Activated CD4-positive, alpha-beta T cell treated with anti-CD3 and anti-CD28 coated beads, Interleukin-2, amount 10 ng/mL, durations not matched to agents 7 days and 5 days (primary cell): ENCODE measurements around the gene DOK3. TPM values are rescaled to one million over a fixed set of nuclear protein-coding genes. Genes with fewer than 3 reads are reported as not detected.

ENCODE experiments used
- CTCF ChIA-PET: fragments of 350-600 bp; sonication (Branson Sonifier 250); formaldehyde crosslinking; loops from one replicate; lab custom pipeline; 2021; ENCODE audit warnings: antibody characterized with exemption; lab: Charles Lee
- POLR2A ChIA-PET: fragments of 350-600 bp; sonication (Branson Sonifier 250); formaldehyde crosslinking; loops from one replicate; lab custom pipeline; 2021; ENCODE audit warnings: antibody characterized with exemption; lab: Charles Lee
- DNase-seq: peaks from one replicate; pipeline ENCODE4 v3.0.0-alpha.2; 2020
- H3K27ac Mint-ChIP-seq: one replicate; pipeline ENCODE4 v1.8.0; 2021; ENCODE audit warnings: mild to moderate bottlenecking, moderate library complexity, mixed read lengths
- H3K27me3 Mint-ChIP-seq: one replicate; pipeline ENCODE4 v1.8.0; 2021; ENCODE audit warnings: mixed read lengths
- H3K36me3 Mint-ChIP-seq: one replicate; pipeline ENCODE4 v1.8.0; 2021; ENCODE audit warnings: low read depth, mixed read lengths
- H3K4me1 Mint-ChIP-seq: one replicate; pipeline ENCODE4 v1.8.0; 2021; ENCODE audit warnings: mixed read lengths
- H3K4me3 Mint-ChIP-seq: one replicate; pipeline ENCODE4 v1.8.0; 2021; ENCODE audit warnings: mild to moderate bottlenecking, moderate library complexity, mixed read lengths
- H3K9me3 Mint-ChIP-seq: one replicate; pipeline ENCODE4 v1.8.0; 2021; ENCODE audit warnings: mixed read lengths
- total RNA-seq, 2 experiments: library from RNA; stranded (reverse); gene quantifications; one replicate each; pipeline ENCODE4 v1.2.3, GENCODE V29; 2021

The DOK3 gene
- total RNA-seq, 2 experiments from 2014 or later, result 2.9 to 3.9 TPM

DNA sequence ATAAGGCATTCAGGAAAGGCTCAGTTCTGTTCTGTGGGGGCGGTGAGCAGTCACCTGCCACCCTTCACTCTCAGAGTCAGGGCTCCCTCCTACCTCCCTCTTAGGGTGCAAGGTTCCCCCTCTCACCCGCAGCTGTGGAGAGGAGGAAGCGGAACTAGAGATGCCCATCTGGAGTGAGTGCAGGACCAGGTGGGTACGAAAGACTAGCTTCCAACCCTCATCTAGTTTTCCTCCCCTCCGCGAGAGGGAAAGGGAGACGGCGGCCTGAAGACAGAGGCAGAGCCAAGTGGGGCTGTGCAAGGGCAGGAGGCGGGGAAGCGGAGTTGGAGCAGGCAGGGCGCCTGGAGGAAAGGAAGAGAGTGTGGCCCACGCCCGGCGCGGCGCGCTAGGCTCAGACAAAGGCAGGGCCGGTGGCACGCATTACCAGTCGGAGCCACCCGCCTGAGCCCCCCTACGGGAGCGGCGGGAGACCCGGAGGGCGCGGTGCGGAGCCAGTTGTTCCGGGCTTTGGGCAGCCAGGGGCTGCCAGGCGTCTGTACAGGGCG, 55.7 kb downstream of the DOK3 start:
- Mint-ChIP-seq H3K27ac (peak overlapping the region; percentile 68), H3K36me3 (no peaks in the 10 kb centered on the region), H3K4me3 (peak overlapping the region; percentile 68), H3K9me3 (no peaks in the 10 kb centered on the region), H3K4me1 (peaks cover 28% of the 10 kb centered on the region), H3K27me3 (peaks cover 11% of the 10 kb centered on the region)
- POLR2A ChIA-PET, result interaction anchor here (0.6 kb wide), 1 partner anchor 9 kb away, joined by 3 read pairs; no protein-coding TSS in a partner anchor
- no peak for DNase-seq
- CTCF ChIA-PET, result interaction anchor here (0.6 to 46.8 kb wide), 21 partner anchors 9 to 145 kb away, joined by 3 to 1643 read pairs (median 9); partner anchors contain the start of genes B4GALT7, DDX41, DOK3 and F12

DNA sequence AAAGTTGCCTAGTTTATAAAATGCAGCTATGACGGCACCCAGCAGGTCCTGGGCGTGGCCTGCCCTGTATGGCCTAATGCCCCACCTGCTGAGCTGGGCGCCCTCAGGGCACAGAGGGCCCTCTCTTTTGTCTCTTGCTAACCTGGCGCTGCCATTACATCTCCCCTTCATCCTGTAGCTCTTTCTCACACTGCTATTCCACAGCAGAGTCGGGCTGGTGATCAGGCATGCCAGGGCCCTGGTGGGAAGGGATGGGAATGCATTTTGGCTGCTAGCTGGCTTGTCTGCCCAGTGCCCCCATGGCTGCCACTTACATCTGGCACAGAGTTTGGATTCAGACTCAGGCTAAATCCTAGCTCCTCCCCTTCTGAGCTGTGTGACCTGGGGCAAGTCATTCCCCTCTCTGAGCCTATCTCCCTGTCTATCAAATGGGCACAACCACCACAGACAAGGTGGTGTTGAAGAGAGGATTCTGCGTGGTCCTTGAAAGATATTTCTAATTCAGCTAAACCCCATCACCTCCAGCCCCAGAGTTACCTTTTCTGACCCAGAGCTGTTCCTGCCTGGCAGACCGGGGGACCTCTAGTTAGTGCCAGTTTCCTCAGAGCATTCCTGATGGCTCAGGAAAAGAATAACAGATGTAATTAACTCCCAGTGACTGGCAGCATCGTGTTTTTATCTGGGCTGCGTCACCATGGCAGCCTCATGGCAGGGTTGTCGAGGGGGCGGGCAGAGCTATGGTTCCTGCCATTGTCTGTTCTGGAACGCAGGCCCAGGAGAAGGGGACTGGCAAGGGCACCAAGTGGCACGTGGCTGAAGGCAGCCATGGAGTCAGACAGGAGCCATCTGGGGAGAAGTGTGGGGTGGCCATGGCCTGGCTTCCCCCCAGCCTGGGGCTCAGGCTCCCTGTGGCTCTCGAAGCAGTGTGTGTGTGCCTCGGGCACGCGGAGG, 56.7 kb downstream of the DOK3 start:
- Mint-ChIP-seq H3K27me3 (peaks cover 18% of the 10 kb centered on the region), H3K36me3 (peaks cover 3% of the 10 kb centered on the region), H3K27ac (no peak overlapping the region), H3K4me1 (peaks cover 36% of the 10 kb centered on the region), H3K9me3 (no peaks in the 10 kb centered on the region), H3K4me3 (no peak overlapping the region)
- ChIA-PET CTCF (interaction anchor here (0.7 to 46.8 kb wide), 15 partner anchors 12 to 146 kb away, joined by 3 to 1643 read pairs (median 4); partner anchors contain the start of genes B4GALT7, DOK3, F12 and GRK6), POLR2A (interaction anchor here (0.6 to 0.8 kb wide), 2 partner anchors 14 to 49 kb away, joined by 3 read pairs; no protein-coding TSS in a partner anchor)
- DNase-seq, result no peak

Other genes starting within 250 kb of the DOK3 start
- gene RAB24, start 206.1 kb downstream of the DOK3 start, total RNA-seq, result 10 to 100 TPM; 28.3 to 34.4 TPM
- 100 to 1,000 TPM; 142 to 152 TPM for gene PRELID1, start 206.0 kb downstream of the DOK3 start, total RNA-seq
- gene MXD3, start 197.9 kb downstream of the DOK3 start, total RNA-seq, result 100 to 1,000 TPM; 107 to 109 TPM
- 100 to 1,000 TPM; 123 to 132 TPM for gene LMAN2, start 158.2 kb downstream of the DOK3 start, total RNA-seq
- 100 to 1,000 TPM; 124 to 132 TPM for gene RGS14, start 151.9 kb downstream of the DOK3 start, total RNA-seq
- under 1 TPM; 0.12 to 0.27 TPM for gene SLC34A1, start 125.4 kb downstream of the DOK3 start, total RNA-seq
- gene PFN3, start 109.2 kb downstream of the DOK3 start, total RNA-seq, result not detected
- gene F12, start 100.3 kb downstream of the DOK3 start, total RNA-seq, result under 1 TPM; 0.22 to 0.60 TPM
- 100 to 1,000 TPM; 242 to 296 TPM for gene GRK6, start 83.2 kb downstream of the DOK3 start, total RNA-seq
- gene PRR7, start 63.0 kb downstream of the DOK3 start, total RNA-seq, result 1 to 10 TPM; 5.3 to 9.7 TPM
- gene DBN1, start 36.2 kb downstream of the DOK3 start, total RNA-seq, result 1 to 10 TPM; 4.2 to 4.8 TPM
- 10 to 100 TPM; 31.6 to 32.4 TPM for gene PDLIM7, start 12.2 kb downstream of the DOK3 start, total RNA-seq
- 100 to 1,000 TPM; 106 to 118 TPM for gene DDX41, start 7.1 kb upstream of the DOK3 start, total RNA-seq
- 100 to 1,000 TPM; 102 to 120 TPM for gene FAM193B, start 44.7 kb upstream of the DOK3 start, total RNA-seq
- 100 to 1,000 TPM in 1 of 2 experiments, 10 to 100 TPM in 1; 94.0 to 105 TPM for gene TMED9, start 82.4 kb upstream of the DOK3 start, total RNA-seq
- gene B4GALT7, start 90.3 kb upstream of the DOK3 start, total RNA-seq, result 10 to 100 TPM; 20.3 to 20.5 TPM